Islet of Langerhans (tissue), 1 donor: Measurements from ENCODE around the gene HNRNPU.

Experiments used
- FAIRE-seq: peaks from one replicate; lab custom pipeline; 2011; peaks lifted over from hg19 to GRCh38; lab: Jason Lieb, UNC

Gene HNRNPU

GRCh38 chr1:244864253-244865027 is at the start of gene HNRNPU:
Gene HNRNPU (minus strand): TSS chr1:244864543. CDS start chr1:244864307, 236 bp downstream.
- no peak for FAIRE-seq

GRCh38 chr1:244913806-244914205 is 49.5 kb upstream of the HNRNPU start:
- FAIRE-seq = no peak

GRCh38 chr1:244904119-244904518 is 39.8 kb upstream of the HNRNPU start:
- no peak for FAIRE-seq

GRCh38 chr1:244901400-244902015 is 37.2 kb upstream of the HNRNPU start:
- FAIRE-seq = no peak

GRCh38 chr1:244897476-244898254 is 33.3 kb upstream of the HNRNPU start:
- no peak for FAIRE-seq

- no peak for FAIRE-seq
Observed at GRCh38 chr1:244896550-244896949, 32.2 kb upstream of the HNRNPU start.

- FAIRE-seq = no peak
Observed at GRCh38 chr1:244893836-244894235, 29.5 kb upstream of the HNRNPU start.

GRCh38 chr1:244887281-244887680 is 22.9 kb upstream of the HNRNPU start:
- FAIRE-seq = no peak

GRCh38 chr1:244881552-244882280 is 17.4 kb upstream of the HNRNPU start:
- no peak for FAIRE-seq

GRCh38 chr1:244878681-244879080 is 14.3 kb upstream of the HNRNPU start:
- no peak for FAIRE-seq

- no peak for FAIRE-seq
Observed at GRCh38 chr1:244876228-244876910, 12.0 kb upstream of the HNRNPU start.

- FAIRE-seq = no peak
Observed at GRCh38 chr1:244874974-244875579, 10.7 kb upstream of the HNRNPU start.

- FAIRE-seq = no peak
Observed at GRCh38 chr1:244869950-244870349, 5.6 kb upstream of the HNRNPU start.

GRCh38 chr1:244869364-244869827 is 5.1 kb upstream of the HNRNPU start:
- no peak for FAIRE-seq

GRCh38 chr1:244868484-244869363 is 4.4 kb upstream of the HNRNPU start:
- FAIRE-seq = no peak

- no peak for FAIRE-seq
Observed at GRCh38 chr1:244866355-244866754, 2.0 kb upstream of the HNRNPU start.

GRCh38 chr1:244865820-244866219 is 1.5 kb upstream of the HNRNPU start:
- no peak for FAIRE-seq

- FAIRE-seq = no peak
Observed at GRCh38 chr1:244865028-244865371, 657 bp upstream of the HNRNPU start.

GRCh38 chr1:244863491-244864252 is 671 bp downstream of the HNRNPU start:
- FAIRE-seq = no peak
